H1 (cell line): Measurements from ENCODE around the gene KISS1R.

Experiments
- CEBPB ChIP-seq: IDR thresholded peaks from 2 replicates; pipeline ENCODE4 v1.6.1; 2012; ENCODE audit warnings: low read depth, low read length
- CHD2 ChIP-seq: IDR thresholded peaks from 2 replicates; pipeline ENCODE4 v1.6.1; 2012; ENCODE audit warnings: low read length, improper control_type of control experiment
- EGR1 ChIP-seq: IDR thresholded peaks from 2 replicates; pipeline ENCODE4 v1.6.1; 2011; ENCODE audit warnings: low read depth, low read length, borderline replicate concordance
- EZH2 ChIP-seq: fragments of 200-600 bp; sonication (generic); IDR thresholded peaks from 2 replicates; pipeline ENCODE4 v1.7.1; 2012; ENCODE audit warnings: low read depth, mild to moderate bottlenecking, moderate library complexity, low read length, inconsistent platforms; ENCODE audit not compliant: severe bottlenecking
- HDAC6 ChIP-seq: IDR thresholded peaks from one replicate; pipeline ENCODE4 v1.7.1; 2012; ENCODE audit warnings: low read depth, mild to moderate bottlenecking, inconsistent platforms, low read length, moderate library complexity
- JUN ChIP-seq: IDR thresholded peaks from 2 replicates; pipeline ENCODE4 v1.6.1; 2011; ENCODE audit warnings: low read depth, mild to moderate bottlenecking, improper control_type of control experiment, low read length
- POLR2A ChIP-seq, 2 experiments: IDR thresholded peaks; 1 replicate in 1 of 2; 2 replicates in 1 of 2; pipeline ENCODE4 v1.6.1; 2011; ENCODE audit warnings: low read depth in 2 of 2, low read length in 2 of 2, mild to moderate bottlenecking in 2 of 2; ENCODE audit errors: control extremely low read depth in 1 of 2
- RFX5 ChIP-seq: IDR thresholded peaks from 2 replicates; pipeline ENCODE4 v1.6.1; 2011; ENCODE audit warnings: low read depth, low read length, improper control_type of control experiment, borderline replicate concordance
- RXRA ChIP-seq: IDR thresholded peaks from 2 replicates; pipeline ENCODE4 v1.6.1; 2011; ENCODE audit warnings: low read depth, mild to moderate bottlenecking, low read length, moderate library complexity; ENCODE audit not compliant: insufficient read depth
- SP4 ChIP-seq: IDR thresholded peaks from 2 replicates; pipeline ENCODE4 v1.6.1; 2012; ENCODE audit warnings: low read length, inconsistent platforms
- TCF12 ChIP-seq: IDR thresholded peaks from 2 replicates; pipeline ENCODE4 v1.6.1; 2011; ENCODE audit warnings: low read depth, mild to moderate bottlenecking, low read length
- TF ChIP-seq, protein P1 (sequence below), 3 experiments: IDR thresholded peaks; 1 replicate in 2 of 3; 2 replicates in 1 of 3; pipeline versions ENCODE4 v1.5.1 to v1.6.1; 2011; ENCODE audit warnings: low read length in 3 of 3, mild to moderate bottlenecking in 3 of 3, inconsistent platforms in 2 of 3, low read depth in 1 of 3, moderate library complexity in 1 of 3; ENCODE audit not compliant: insufficient read depth in 1 of 3; ENCODE audit errors: control extremely low read depth in 1 of 3

DNA sequence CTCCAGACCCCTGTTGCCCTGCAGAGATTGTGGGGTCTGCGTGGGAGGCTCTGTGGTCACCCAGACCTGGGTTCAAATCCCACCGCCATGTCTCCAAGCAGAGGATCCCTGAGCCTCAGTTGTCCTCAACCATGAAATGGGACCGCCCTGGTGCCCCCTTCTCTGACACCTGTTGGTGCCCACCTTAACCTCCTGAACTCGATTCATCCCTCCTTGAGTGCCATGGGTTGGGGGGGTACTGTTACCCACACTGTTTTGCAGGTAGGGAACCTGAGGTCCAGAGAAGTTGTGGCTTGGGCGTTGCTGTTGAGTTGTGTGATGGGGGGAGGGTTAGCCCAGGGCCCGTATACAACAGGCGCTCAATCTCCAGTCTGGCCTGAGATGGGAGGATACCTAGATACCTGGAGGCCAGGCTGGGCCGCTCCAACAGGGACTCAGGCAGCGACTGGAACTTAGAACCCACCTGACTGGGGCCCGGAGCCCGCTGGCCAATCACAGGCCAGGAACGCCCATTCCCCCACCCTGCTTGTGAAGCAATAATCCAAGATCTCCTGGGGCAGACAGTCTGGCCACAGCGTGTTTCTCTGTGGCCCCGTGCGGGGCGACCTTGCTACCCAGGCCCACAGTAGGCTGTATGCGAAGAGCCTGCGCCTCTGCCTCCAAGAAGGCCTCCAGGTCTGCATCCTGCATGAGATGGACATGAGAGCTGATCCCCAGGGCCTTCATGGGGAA, 11.5 kb downstream of the KISS1R start:
- peak; percentile 77 for TF ChIP-seq CEBPB
- TF ChIP-seq, protein P1, sequence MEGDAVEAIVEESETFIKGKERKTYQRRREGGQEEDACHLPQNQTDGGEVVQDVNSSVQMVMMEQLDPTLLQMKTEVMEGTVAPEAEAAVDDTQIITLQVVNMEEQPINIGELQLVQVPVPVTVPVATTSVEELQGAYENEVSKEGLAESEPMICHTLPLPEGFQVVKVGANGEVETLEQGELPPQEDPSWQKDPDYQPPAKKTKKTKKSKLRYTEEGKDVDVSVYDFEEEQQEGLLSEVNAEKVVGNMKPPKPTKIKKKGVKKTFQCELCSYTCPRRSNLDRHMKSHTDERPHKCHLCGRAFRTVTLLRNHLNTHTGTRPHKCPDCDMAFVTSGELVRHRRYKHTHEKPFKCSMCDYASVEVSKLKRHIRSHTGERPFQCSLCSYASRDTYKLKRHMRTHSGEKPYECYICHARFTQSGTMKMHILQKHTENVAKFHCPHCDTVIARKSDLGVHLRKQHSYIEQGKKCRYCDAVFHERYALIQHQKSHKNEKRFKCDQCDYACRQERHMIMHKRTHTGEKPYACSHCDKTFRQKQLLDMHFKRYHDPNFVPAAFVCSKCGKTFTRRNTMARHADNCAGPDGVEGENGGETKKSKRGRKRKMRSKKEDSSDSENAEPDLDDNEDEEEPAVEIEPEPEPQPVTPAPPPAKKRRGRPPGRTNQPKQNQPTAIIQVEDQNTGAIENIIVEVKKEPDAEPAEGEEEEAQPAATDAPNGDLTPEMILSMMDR (IDR thresholded peaks at IDR 0.05; ENCODE audit: control extremely low read depth in 1 of 3, insufficient read depth in 1 of 3, low read depth in 1 of 3, low read length in 3 of 3), result no peak
- no peak for TF ChIP-seq EGR1
- TF ChIP-seq HDAC6, result no peak
- no peak for TF ChIP-seq POLR2A (IDR thresholded peaks at IDR 0.05; ENCODE audit: control extremely low read depth in 1 of 2, low read depth in 2 of 2, low read length in 2 of 2)
- TF ChIP-seq JUN, result no peak
- TF ChIP-seq CHD2, result no peak
- TF ChIP-seq EZH2, result no peak
- no peak for TF ChIP-seq TCF12
- no peak for TF ChIP-seq SP4
- TF ChIP-seq RXRA, result no peak
- TF ChIP-seq RFX5, result no peak
